Sigmoid colon (tissue), 7 donors: ENCODE data around the gene BRSK2. TPM values are rescaled to one million over a fixed set of nuclear protein-coding genes. Genes with fewer than 3 reads are reported as not detected.
A peak's percentile ranks its signal among the peaks of the same experiment; 100 is the strongest.

Experiments used
- DNase-seq: peaks from one replicate; pipeline ENCODE4 v3.0.0-alpha.2; 2019
- H3K27ac ChIP-seq, 4 donors: fragments of 200-600 bp; sonication (generic); one replicate each; pipeline ENCODE4 v1.5.1; 2016 to 2019; ENCODE audit warnings: mild to moderate bottlenecking in 1 of 4
- H3K27me3 ChIP-seq, 3 donors: fragments of 200-600 bp; sonication (generic); one replicate each; pipeline ENCODE4 v1.5.1; 2019; ENCODE audit warnings: mild to moderate bottlenecking in 1 of 3
- H3K36me3 ChIP-seq, 4 donors: fragments of 200-600 bp; sonication (generic); one replicate each; pipeline ENCODE4 v1.5.1; 2016 to 2019
- H3K4me1 ChIP-seq, 4 donors: fragments of 200-600 bp; sonication (generic); one replicate each; pipeline ENCODE4 v1.5.1; 2017 to 2019
- H3K4me3 ChIP-seq, 4 donors: fragments of 200-600 bp; sonication (generic); one replicate each; pipeline ENCODE4 v1.5.1; 2017 to 2019; ENCODE audit warnings: mild to moderate bottlenecking in 2 of 4, moderate library complexity in 1 of 4
- H3K9me3 ChIP-seq, 4 donors: fragments of 200-600 bp in 3 of 4; sonication (generic) in 3 of 4; one replicate each; pipeline versions ENCODE4 v1.5.1 to v1.6.1; 2013 to 2019
- CTCF ChIP-seq, 4 experiments: fragments of 450-650 bp in 3 of 4; fragments of 200-600 bp in 1 of 4; IDR thresholded peaks; one replicate each; pipeline ENCODE4 v1.5.1; 2016 to 2019; ENCODE audit warnings: antibody characterized with exemption in 4 of 4, mild to moderate bottlenecking in 3 of 4, moderate library complexity in 2 of 4
- EP300 ChIP-seq, 4 donors: sonication (generic); formaldehyde crosslinking; IDR thresholded peaks; one replicate each; pipeline ENCODE4 v1.6.1; 2017; ENCODE audit warnings: antibody characterized with exemption in 4 of 4
- POLR2A ChIP-seq, 2 donors: fragments of 450-650 bp; IDR thresholded peaks; one replicate each; pipeline ENCODE4 v1.6.1; 2016; ENCODE audit warnings: antibody characterized with exemption in 2 of 2, mild to moderate bottlenecking in 2 of 2, moderate library complexity in 2 of 2
- POLR2AphosphoS5 ChIP-seq, 4 donors: sonication (generic); formaldehyde crosslinking; IDR thresholded peaks; one replicate each; pipeline ENCODE4 v1.6.1; 2017; ENCODE audit warnings: antibody characterized with exemption in 4 of 4
- WGBS, 2 donors: extraction: QIAGEN DNeasy Blood & Tissue Kit; methylation state at CpG; one replicate each; pipeline ENCODE4 v1.1.7; 2013; 5-methylcytosine and 5-hydroxymethylcytosine counted together
- intact Hi-C: fragments of 100-400 bp; cut with DNase I; formaldehyde crosslinking; loops from one replicate; pipeline ENCODE4 v1.15.1; 2023
- polyA plus RNA-seq, 3 donors: library from polyadenylated mRNA; stranded (reverse); fragments of 200-250 nt; gene quantifications; one replicate each; pipeline ENCODE4 v1.2.3, GENCODE V29; 2013
- total RNA-seq, 4 donors: library from RNA; depleted of rRNA; stranded (reverse); fragments of >200 nt; gene quantifications; one replicate each; pipeline ENCODE4 v1.1.0, GENCODE V29; 2016
- donor health status: healthy with polysubstance abuse.
- donor health status: Bipolar disorder and iron deficiency.
- donor health status: healthy.

Gene BRSK2
- total and polyA plus RNA-seq, 7 donors = 1.7 to 3.2 (median 1.9) TPM; not detected in 2

DNA sequence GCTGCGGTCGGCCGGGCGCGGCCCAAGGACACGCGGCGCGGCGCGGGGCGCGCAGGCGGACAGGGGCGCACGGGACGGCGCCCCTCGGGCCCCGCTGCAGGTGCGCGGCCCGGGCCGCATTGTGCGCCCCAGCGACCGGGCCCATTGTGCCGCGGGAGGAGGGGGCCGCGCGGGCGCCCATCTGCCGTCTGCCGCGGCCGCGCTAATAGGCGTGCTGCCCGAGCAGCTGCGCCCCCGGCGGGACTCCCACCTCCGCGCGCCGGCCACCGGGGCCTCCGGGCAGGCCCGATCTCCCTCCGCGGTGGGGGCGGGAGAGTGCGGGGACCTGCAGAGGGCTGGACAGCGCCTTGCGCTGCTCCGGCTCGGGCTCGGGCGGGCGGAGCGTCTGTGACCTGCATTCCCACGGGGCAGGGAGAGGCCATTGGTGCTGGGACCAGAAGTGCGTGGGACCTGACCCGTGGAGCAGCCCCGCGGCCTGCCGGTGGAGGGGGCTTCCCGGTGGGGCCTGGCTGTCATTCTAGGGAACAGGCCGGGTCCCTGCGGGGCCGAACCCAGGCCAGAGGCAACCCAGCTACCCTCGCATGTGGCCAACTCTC lies 933 bp downstream of the BRSK2 start:
- intact Hi-C loops = no loop called here
- Histone ChIP-seq H3K4me1 (peaks cover 0 to 18% (median 15%) of the 10 kb centered on the region in 4 donors), H3K27me3 (peaks cover 23 to 41% (median 41%) of the 10 kb centered on the region in 3 donors), H3K27ac (no peak overlapping the region), H3K4me3 (peak overlapping the region in 3 of 4 donors; percentile 16 to 30 (median 24)), H3K36me3 (no peaks in the 10 kb centered on the region), H3K9me3 (no peaks in the 10 kb centered on the region)
- 3% methylated on average over 73 of the region's 73 CpGs for WGBS, 2 donors
- TF ChIP-seq CTCF (IDR thresholded peaks at IDR 0.05) (no peak), POLR2AphosphoS5 (IDR thresholded peaks at IDR 0.05) (no peak), POLR2A (IDR thresholded peaks at IDR 0.05) (no peak), EP300 (IDR thresholded peaks at IDR 0.05) (no peak)
- DNase-seq = no peak

DNA sequence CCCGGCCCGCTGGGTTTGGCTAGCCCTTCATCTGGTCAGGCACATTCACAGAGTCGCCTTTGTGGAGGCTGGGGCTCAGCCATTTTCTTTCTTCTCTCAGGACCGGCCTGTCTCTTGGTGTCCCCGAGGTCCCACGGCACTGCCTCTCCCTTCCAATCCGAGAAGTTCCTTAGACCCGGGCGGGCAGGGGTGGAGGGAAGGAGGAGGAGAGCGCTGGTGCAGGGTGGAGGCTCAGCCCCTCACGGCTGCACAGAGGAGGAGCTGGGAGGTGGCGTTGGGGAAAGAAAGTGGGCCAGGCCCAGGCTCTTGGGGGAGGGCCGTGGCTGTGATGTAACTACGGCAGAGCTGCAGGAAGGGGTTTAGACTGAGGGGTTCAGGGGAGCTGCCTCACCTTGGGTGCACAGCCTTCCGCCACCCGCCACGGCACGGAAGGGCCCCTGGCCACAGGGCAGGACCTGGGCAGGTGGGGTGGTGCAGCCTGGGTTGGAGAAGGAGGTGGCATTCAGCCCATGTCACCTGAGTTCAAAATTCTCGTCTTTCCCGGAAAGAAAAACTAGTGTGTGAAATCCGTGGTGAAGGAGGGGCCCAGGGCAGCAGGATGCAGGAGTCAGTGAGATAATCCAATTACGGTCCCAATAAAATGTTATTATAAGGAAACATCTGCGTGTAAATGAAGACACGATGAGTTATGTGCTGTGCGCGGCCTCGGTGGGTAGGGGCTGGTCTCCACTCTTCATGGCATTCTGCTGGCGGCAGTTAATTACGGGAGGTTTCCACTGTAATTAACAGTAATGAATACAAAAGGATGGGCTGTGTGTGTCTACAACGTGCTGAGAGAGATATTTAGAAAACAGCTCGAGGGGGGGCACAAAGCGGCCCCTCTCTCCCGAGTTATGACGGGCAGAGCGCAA lies 1.7 kb downstream of the BRSK2 start:
- TF ChIP-seq POLR2A (IDR thresholded peaks at IDR 0.05) (no peak), CTCF (IDR thresholded peaks at IDR 0.05) (no peak), POLR2AphosphoS5 (IDR thresholded peaks at IDR 0.05) (no peak), EP300 (IDR thresholded peaks at IDR 0.05) (no peak)
- H3K4me3 ChIP-seq = peak overlapping the region in 2 of 4 donors; percentile 24 to 30
- DNase-seq = no peak
- H3K4me1 ChIP-seq = peaks cover 0 to 18% (median 15%) of the 10 kb centered on the region in 4 donors
- H3K9me3 ChIP-seq = no peaks in the 10 kb centered on the region
- H3K36me3 ChIP-seq = no peaks in the 10 kb centered on the region
- peaks cover 23 to 49% (median 47%) of the 10 kb centered on the region in 3 donors for H3K27me3 ChIP-seq
- 25 to 44% methylated on average over 35 of the region's 35 CpGs for WGBS, 2 donors
- no peak overlapping the region for H3K27ac ChIP-seq
- intact Hi-C loops = no loop called here

DNA sequence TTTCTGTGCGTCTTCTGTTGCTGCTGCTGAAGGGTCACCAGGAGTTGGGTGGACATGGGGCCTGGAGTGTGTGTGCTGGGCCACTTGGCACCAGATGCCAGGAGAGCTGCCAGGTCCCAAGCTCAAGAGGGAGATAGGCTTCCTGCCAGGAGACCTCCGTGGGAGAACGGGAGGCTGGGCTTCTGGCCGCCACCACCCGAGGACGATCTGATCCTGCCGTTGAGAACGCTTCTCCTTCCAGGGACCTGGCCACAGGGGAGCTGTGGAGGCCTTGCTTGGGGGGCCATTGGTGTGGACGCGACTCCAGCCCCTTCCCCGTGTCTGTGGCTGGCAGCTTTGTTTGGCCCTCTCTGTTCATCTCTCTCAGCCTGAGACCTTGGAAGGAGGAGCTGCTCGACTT lies 2.4 kb downstream of the BRSK2 start:
- 68 to 87% methylated on average over 12 of the region's 12 CpGs for WGBS, 2 donors
- H3K9me3 ChIP-seq = no peaks in the 10 kb centered on the region
- TF ChIP-seq CTCF (IDR thresholded peaks at IDR 0.05) = no peak
- no peak overlapping the region for H3K27ac ChIP-seq
- intact Hi-C loops = no loop called here
- DNase-seq = no peak
- peaks cover 0 to 18% (median 15%) of the 10 kb centered on the region in 4 donors for H3K4me1 ChIP-seq
- peaks cover 23 to 56% (median 54%) of the 10 kb centered on the region in 3 donors for H3K27me3 ChIP-seq
- no peaks in the 10 kb centered on the region for H3K36me3 ChIP-seq
- no peak overlapping the region for H3K4me3 ChIP-seq

DNA sequence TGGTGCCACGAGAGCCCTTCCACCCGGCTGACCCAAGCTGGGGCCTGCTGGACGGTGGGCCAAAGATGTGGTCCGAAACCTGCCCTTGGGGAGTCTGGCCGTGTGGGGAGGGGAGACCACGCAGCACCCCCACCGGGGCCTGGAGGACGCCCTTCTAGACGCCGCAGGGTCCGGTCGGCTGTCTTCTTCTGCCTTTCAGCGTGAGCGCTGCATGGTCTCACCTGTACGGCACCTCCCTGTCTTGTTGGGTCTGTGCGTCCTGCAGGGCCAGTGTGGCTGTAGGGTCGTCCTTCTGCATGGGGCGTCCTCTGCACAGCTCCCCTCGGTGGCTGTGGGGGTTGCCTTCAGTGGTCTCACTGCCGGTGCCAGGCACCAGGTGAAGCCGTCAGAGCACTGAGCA lies 2.8 kb downstream of the BRSK2 start:
- peaks cover 23 to 60% (median 58%) of the 10 kb centered on the region in 3 donors for H3K27me3 ChIP-seq
- intact Hi-C loops = no loop called here
- WGBS, 2 donors = 85 to 87% methylated on average over 21 of the region's 21 CpGs
- H3K9me3 ChIP-seq = no peaks in the 10 kb centered on the region
- no peak overlapping the region for H3K4me3 ChIP-seq
- TF ChIP-seq POLR2A (IDR thresholded peaks at IDR 0.05) (no peak), CTCF (IDR thresholded peaks at IDR 0.05) (no peak), EP300 (IDR thresholded peaks at IDR 0.05) (no peak), POLR2AphosphoS5 (IDR thresholded peaks at IDR 0.05) (no peak)
- no peak for DNase-seq
- peaks cover 0 to 18% (median 15%) of the 10 kb centered on the region in 4 donors for H3K4me1 ChIP-seq
- H3K27ac ChIP-seq = no peak overlapping the region
- no peaks in the 10 kb centered on the region for H3K36me3 ChIP-seq
